IMR-90 (cell line): ENCODE results near the gene CNOT3. TPM values are rescaled to one million over a fixed set of nuclear protein-coding genes. Genes with fewer than 3 reads are reported as not detected.

ENCODE experiments used
- ATAC-seq: fragments of 200-7000 bp; cut with Tn5 transposase; 2 replicates; pipeline ENCODE4 v1.9.1; 2020; ENCODE audit warnings: low read depth, mild to moderate bottlenecking, moderate library complexity
- BruUV-seq: library from RNA; stranded (reverse); fragments of 400-500 nt; replicated peaks from 2 replicates; lab custom pipeline; 2021; lab: Mats Ljungman, UMichigan
- CTCF ChIA-PET: fragments of 300-600 bp; formaldehyde crosslinking; extraction: SDS; loops from one replicate; lab custom pipeline; 2021; ENCODE audit warnings: antibody characterized with exemption; lab: Yijun Ruan, JAX
- POLR2A ChIA-PET: fragments of 300-600 bp; sonication (Branson Sonifier 250); formaldehyde crosslinking; loops from one replicate; lab custom pipeline; 2022; ENCODE audit warnings: antibody characterized with exemption; ENCODE audit not compliant: unreplicated experiment; lab: Charles Lee
- DNase-seq: peaks from one replicate; pipeline ENCODE4 v3.0.0; 2013
- H2AFZ ChIP-seq: replicated peaks from 2 replicates; pipeline ENCODE3; 2013; ENCODE audit warnings: low read length, mild to moderate bottlenecking; ENCODE audit not compliant: poor library complexity
- H2AK5ac ChIP-seq: 2 replicates; pipeline ENCODE4 v1.6.1; 2013; ENCODE audit warnings: low read depth, low read length, inconsistent platforms
- H2AK9ac ChIP-seq: replicated peaks from 2 replicates; pipeline ENCODE3; 2013; ENCODE audit warnings: mild to moderate bottlenecking, low read depth, low read length, moderate library complexity; ENCODE audit not compliant: poor library complexity
- H2BK120ac ChIP-seq: 2 replicates; pipeline ENCODE4 v1.6.1; 2013; ENCODE audit warnings: low read depth, low read length, inconsistent platforms
- H2BK15ac ChIP-seq: 3 replicates; pipeline ENCODE4 v1.6.1; 2013; ENCODE audit warnings: low read depth, low read length, inconsistent platforms
- H2BK20ac ChIP-seq: 2 replicates; pipeline ENCODE4 v1.6.1; 2013; ENCODE audit warnings: low read depth, mild to moderate bottlenecking, inconsistent platforms, low read length, moderate library complexity
- H2BK5ac ChIP-seq: 2 replicates; pipeline ENCODE4 v1.6.1; 2013; ENCODE audit warnings: mild to moderate bottlenecking, low read depth, low read length, inconsistent platforms; ENCODE audit not compliant: poor library complexity, severe bottlenecking
- H3K14ac ChIP-seq: replicated peaks from 2 replicates; pipeline ENCODE4 v1.6.1; 2013; ENCODE audit warnings: low read depth, low read length, inconsistent platforms
- H3K18ac ChIP-seq: 2 replicates; pipeline ENCODE4 v1.6.1; 2013; ENCODE audit warnings: low read depth, low read length, control low read depth
- H3K23ac ChIP-seq: 2 replicates; pipeline ENCODE4 v1.6.1; 2013; ENCODE audit warnings: low read depth, low read length, inconsistent platforms
- H3K27ac ChIP-seq: 2 replicates; pipeline ENCODE4 v1.5.1; 2013; ENCODE audit warnings: mild to moderate bottlenecking, control low read depth, low read length; ENCODE audit not compliant: insufficient read depth
- H3K27me3 ChIP-seq: 2 replicates; pipeline ENCODE4 v1.6.1; 2013; ENCODE audit warnings: low read length; ENCODE audit not compliant: control insufficient read depth, insufficient read depth
- H3K36me3 ChIP-seq: 2 replicates; pipeline ENCODE4 v1.6.1; 2013; ENCODE audit warnings: low read length, mixed read lengths; ENCODE audit not compliant: control insufficient read depth, insufficient read depth
- H3K4ac ChIP-seq: 2 replicates; pipeline ENCODE4 v1.6.1; 2013; ENCODE audit warnings: low read depth, low read length, inconsistent platforms
- H3K4me1 ChIP-seq: 2 replicates; pipeline ENCODE4 v1.6.1; 2013; ENCODE audit warnings: low read length, mixed read lengths; ENCODE audit not compliant: control insufficient read depth, insufficient read depth
- H3K4me2 ChIP-seq: 2 replicates; pipeline ENCODE4 v1.6.1; 2013; ENCODE audit warnings: low read depth, mild to moderate bottlenecking, control low read depth, low read length, moderate library complexity
- H3K4me3 ChIP-seq: 2 replicates; pipeline ENCODE4 v1.5.1; 2013; ENCODE audit warnings: low read depth, mild to moderate bottlenecking, control low read depth, low read length, moderate library complexity; ENCODE audit not compliant: insufficient read depth
- H3K56ac ChIP-seq: 2 replicates; pipeline ENCODE4 v1.6.1; 2013; ENCODE audit warnings: low read length, inconsistent platforms; ENCODE audit not compliant: insufficient read depth; ENCODE audit errors: extremely low read depth
- H3K79me1 ChIP-seq, 2 experiments: 2 replicates each; pipeline ENCODE4 v1.6.1; 2013; ENCODE audit warnings: low read length in 2 of 2, inconsistent platforms in 1 of 2, low read depth in 1 of 2
- H3K9ac ChIP-seq: 2 replicates; pipeline ENCODE4 v1.6.1; 2013; ENCODE audit warnings: low read depth, low read length, control low read depth
- H3K9me1 ChIP-seq: 2 replicates; pipeline ENCODE4 v1.6.1; 2013; ENCODE audit warnings: low read length, inconsistent platforms; ENCODE audit not compliant: insufficient read depth
- H3K9me3 ChIP-seq: 2 replicates; pipeline ENCODE4 v1.6.1; 2013; ENCODE audit warnings: low read length; ENCODE audit not compliant: control insufficient read depth, insufficient read depth
- H4K20me1 ChIP-seq: 2 replicates; pipeline ENCODE4 v1.6.1; 2013; ENCODE audit warnings: low read length, inconsistent platforms; ENCODE audit not compliant: insufficient read depth
- H4K5ac ChIP-seq: 2 replicates; pipeline ENCODE4 v1.6.1; 2013; ENCODE audit warnings: mild to moderate bottlenecking, low read depth, low read length, control low read depth
- H4K8ac ChIP-seq, 2 experiments: 2 replicates each; pipeline ENCODE4 v1.6.1; 2013; ENCODE audit warnings: low read depth in 2 of 2, low read length in 2 of 2, control low read depth in 1 of 2, inconsistent platforms in 1 of 2
- H4K91ac ChIP-seq: 2 replicates; pipeline ENCODE4 v1.6.1; 2013; ENCODE audit warnings: low read depth, low read length, inconsistent platforms; ENCODE audit not compliant: insufficient read depth
- BHLHE40 ChIP-seq: fragments of 150-350 bp; IDR thresholded peaks from 2 replicates; pipeline ENCODE4 v1.6.1; 2016; ENCODE audit warnings: mild to moderate bottlenecking, low read depth, low read length
- CEBPB ChIP-seq: IDR thresholded peaks from 2 replicates; pipeline ENCODE4 v1.6.1; 2012; ENCODE audit warnings: low read depth, low read length, improper control_type of control experiment
- CHD1 ChIP-seq: IDR thresholded peaks from 2 replicates; pipeline ENCODE4 v1.6.1; 2012; ENCODE audit warnings: low read depth, low read length, improper control_type of control experiment
- CTCF ChIP-seq: conservative IDR thresholded peaks from 2 replicates; pipeline ENCODE4 v1.5.1; 2012; ENCODE audit warnings: mild to moderate bottlenecking, low read depth, low read length, improper control_type of control experiment
- ELK1 ChIP-seq: fragments of 150-350 bp; IDR thresholded peaks from 2 replicates; pipeline ENCODE4 v1.6.1; 2016; ENCODE audit warnings: low read depth, mild to moderate bottlenecking, low read length, moderate library complexity, borderline replicate concordance
- FOS ChIP-seq: fragments of 150-350 bp; IDR thresholded peaks from 2 replicates; pipeline ENCODE4 v1.6.1; 2016; ENCODE audit warnings: low read depth, low read length
- MAFK ChIP-seq: IDR thresholded peaks from 2 replicates; pipeline ENCODE4 v1.6.1; 2012; ENCODE audit warnings: low read depth, low read length, improper control_type of control experiment
- MAZ ChIP-seq: IDR thresholded peaks from 2 replicates; pipeline ENCODE4 v1.6.1; 2012; ENCODE audit warnings: low read depth, mild to moderate bottlenecking, low read length, improper control_type of control experiment, moderate library complexity, borderline replicate concordance
- NFE2L2 ChIP-seq: fragments of 150-350 bp; IDR thresholded peaks from 2 replicates; pipeline ENCODE4 v1.6.1; 2016; ENCODE audit warnings: low read depth, mild to moderate bottlenecking, low read length
- POLR2A ChIP-seq: IDR thresholded peaks from 2 replicates; pipeline ENCODE4 v1.6.1; 2012; ENCODE audit warnings: mild to moderate bottlenecking, low read depth, low read length
- RAD21 ChIP-seq: IDR thresholded peaks from 2 replicates; pipeline ENCODE4 v1.6.1; 2012; ENCODE audit warnings: low read length, improper control_type of control experiment
- RCOR1 ChIP-seq: IDR thresholded peaks from 2 replicates; pipeline ENCODE4 v1.6.1; 2012; ENCODE audit warnings: mild to moderate bottlenecking, low read length, improper control_type of control experiment; ENCODE audit not compliant: insufficient replicate concordance
- RFX5 ChIP-seq: IDR thresholded peaks from 2 replicates; pipeline ENCODE4 v1.8.0; 2012; ENCODE audit warnings: low read depth, mild to moderate bottlenecking, low read length, moderate library complexity
- SMC3 ChIP-seq: fragments of 150-350 bp; IDR thresholded peaks from 2 replicates; pipeline ENCODE4 v1.6.1; 2016; ENCODE audit warnings: low read depth, mild to moderate bottlenecking, antibody characterized with exemption, low read length, moderate library complexity
- WGBS, 2 experiments: methylation state at CpG; one replicate each; pipeline versions ENCODE4 v1.1.5 to v1.1.7; 2013; ENCODE audit warnings: missing lambda C conversion rate in 2 of 2; ENCODE audit not compliant: insufficient read length in 1 of 2; ENCODE audit errors: extremely low coverage in 2 of 2; 5-methylcytosine and 5-hydroxymethylcytosine counted together
- dilution Hi-C: fragments of 300-500 bp; cut with HindIII; formaldehyde crosslinking; loops from one replicate; pipeline ENCODE4 v1.14.3; 2018; ENCODE audit warnings: low sequenced_read_pairs; ENCODE audit not compliant: unreplicated experiment
- in situ Hi-C: fragments of 300-500 bp; cut with MboI; formaldehyde crosslinking; loops from 3 replicates; pipeline ENCODE4 v1.14.3; 2019; ENCODE audit warnings: low sequenced_read_pairs, inconsistent platforms, mixed read lengths
- intact Hi-C: fragments of 100-400 bp; cut with micrococcal nuclease; formaldehyde crosslinking; loops from 2 replicates; pipeline ENCODE4 v1.10.0; 2022
- polyA plus RNA-seq, 3 experiments: library from polyadenylated mRNA; depleted of rRNA; stranded (reverse); fragments of >200 nt; gene quantifications; 2 replicates each; pipeline ENCODE4 v1.2.3, GENCODE V29; 2012; ENCODE audit warnings: low replicate concordance in 1 of 3
- total RNA-seq: library from RNA; depleted of rRNA; stranded (reverse); fragments of >200 nt; gene quantifications from 2 replicates; pipeline ENCODE4 v1.2.3, GENCODE V29; 2012
- TF ChIP-seq, protein P1 (sequence below): fragments of 150-350 bp; IDR thresholded peaks from 2 replicates; pipeline ENCODE4 v1.6.1; 2017; ENCODE audit warnings: mild to moderate bottlenecking, antibody characterized with exemption, low read length, low read depth

CNOT3 gene
- total and polyA plus RNA-seq, 2 of the 4 experiments (the other 2 are of a cell fraction), result 5.4 to 26.7 TPM

- H2BK120ac ChIP-seq, result no peak overlapping the region
- POLR2A ChIA-PET, result no interaction called here
- H4K8ac ChIP-seq, result no peak overlapping the region
- H3K27ac ChIP-seq, result no peak overlapping the region
- in situ Hi-C loops (loop anchor here (25.0 kb wide), 1 partner anchor 1534 kb away; the partner anchor contains the start of gene U2AF2), dilution Hi-C loops (no loop called here), intact Hi-C loops (no loop called here)
- H3K23ac ChIP-seq, result no peak overlapping the region
- no peak overlapping the region for H2AK9ac ChIP-seq
- H3K4me1 ChIP-seq, result no peaks in the 10 kb centered on the region
- H3K9ac ChIP-seq, result no peak overlapping the region
- no peak overlapping the region for H4K5ac ChIP-seq
- H2BK5ac ChIP-seq, result no peak overlapping the region
- no peaks in the 10 kb centered on the region for H3K9me3 ChIP-seq
- no peak overlapping the region for H2BK15ac ChIP-seq
- no peaks in the 10 kb centered on the region for H3K9me1 ChIP-seq
- H3K14ac ChIP-seq, result no peak overlapping the region
- DNase-seq (no peak), ATAC-seq (no peak)
- H4K20me1 ChIP-seq, result no peaks in the 10 kb centered on the region
- H2BK20ac ChIP-seq, result no peak overlapping the region
- no peak overlapping the region for H3K4ac ChIP-seq
- H4K91ac ChIP-seq, result no peak overlapping the region
- H3K56ac ChIP-seq, result no peak overlapping the region
- CTCF ChIA-PET, result no interaction called here
- H3K36me3 ChIP-seq, result peaks cover 67% of the 10 kb centered on the region
- H2AFZ ChIP-seq, result no peak overlapping the region
- no peak overlapping the region for H3K4me2 ChIP-seq
- H3K18ac ChIP-seq, result no peak overlapping the region
- no peak overlapping the region for H3K4me3 ChIP-seq
- WGBS, 2 experiments, result 93% methylated on average over 18 of the region's 44 CpGs; no CpG with 5 or more reads in 1 of the 2 experiments
- H3K79me1 ChIP-seq, result no peaks in the 10 kb centered on the region
- no TSS peak for BruUV-seq
- no peaks in the 10 kb centered on the region for H3K27me3 ChIP-seq
- no peak overlapping the region for H2AK5ac ChIP-seq
- TF ChIP-seq RCOR1, result no peak
- no peak for TF ChIP-seq NFE2L2
- TF ChIP-seq BHLHE40, result no peak
- TF ChIP-seq, protein P1, sequence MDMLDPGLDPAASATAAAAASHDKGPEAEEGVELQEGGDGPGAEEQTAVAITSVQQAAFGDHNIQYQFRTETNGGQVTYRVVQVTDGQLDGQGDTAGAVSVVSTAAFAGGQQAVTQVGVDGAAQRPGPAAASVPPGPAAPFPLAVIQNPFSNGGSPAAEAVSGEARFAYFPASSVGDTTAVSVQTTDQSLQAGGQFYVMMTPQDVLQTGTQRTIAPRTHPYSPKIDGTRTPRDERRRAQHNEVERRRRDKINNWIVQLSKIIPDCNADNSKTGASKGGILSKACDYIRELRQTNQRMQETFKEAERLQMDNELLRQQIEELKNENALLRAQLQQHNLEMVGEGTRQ, result no peak
- no peak for TF ChIP-seq POLR2A
- TF ChIP-seq FOS, result no peak
- TF ChIP-seq CTCF, result no peak
- TF ChIP-seq RAD21, result no peak
- TF ChIP-seq RFX5, result no peak
- TF ChIP-seq ELK1, result no peak
- no peak for TF ChIP-seq MAZ
- no peak for TF ChIP-seq MAFK
- no peak for TF ChIP-seq CHD1
- TF ChIP-seq CEBPB, result no peak
- TF ChIP-seq SMC3, result no peak
These were observed 9.7 kb upstream of the CNOT3 start for GRCh38 chr19:54127688-54128440.
